Dendritic cell treated with granulocyte-macrophage colony-stimulating factor and Interleukin-4, amounts not matched to agents 40 ng/mL and 50 ng/mL, for 4 days (primary cell): ENCODE measurements around the gene ARGLU1.

Source experiments
- H3K27ac Mint-ChIP-seq: one replicate; pipeline ENCODE4 v1.8.0; 2022; ENCODE audit warnings: mild to moderate bottlenecking, mixed read lengths
- H3K27me3 Mint-ChIP-seq: one replicate; pipeline ENCODE4 v1.8.0; 2022; ENCODE audit warnings: mild to moderate bottlenecking, mixed read lengths
- H3K36me3 Mint-ChIP-seq: one replicate; pipeline ENCODE4 v1.8.0; 2022; ENCODE audit warnings: low read depth, mixed read lengths
- H3K4me1 Mint-ChIP-seq: one replicate; pipeline ENCODE4 v1.8.0; 2022; ENCODE audit warnings: low read depth, mixed read lengths
- H3K4me3 Mint-ChIP-seq: one replicate; pipeline ENCODE4 v1.8.0; 2022; ENCODE audit warnings: mild to moderate bottlenecking, moderate library complexity, mixed read lengths
- H3K9me3 Mint-ChIP-seq: one replicate; pipeline ENCODE4 v1.8.0; 2022; ENCODE audit warnings: mixed read lengths
- intact Hi-C: fragments of 100-400 bp; cut with micrococcal nuclease; formaldehyde crosslinking; loops from one replicate; pipeline ENCODE4 v1.15.0; 2022

Gene ARGLU1

GRCh38 chr13:106569233-106570095, 1.5 kb upstream of the ARGLU1 start:
- H3K27ac Mint-ChIP-seq = no peak overlapping the region
- peaks cover 17% of the 10 kb centered on the region for H3K9me3 Mint-ChIP-seq
- no peak overlapping the region for H3K4me3 Mint-ChIP-seq
- peaks cover 13% of the 10 kb centered on the region for H3K36me3 Mint-ChIP-seq
- no peaks in the 10 kb centered on the region for H3K27me3 Mint-ChIP-seq
- intact Hi-C loops = loop anchor here (2.0 kb wide), 1 partner anchor 33 kb away; no protein-coding TSS in a partner anchor
- peaks cover 22% of the 10 kb centered on the region for H3K4me1 Mint-ChIP-seq

DNA sequence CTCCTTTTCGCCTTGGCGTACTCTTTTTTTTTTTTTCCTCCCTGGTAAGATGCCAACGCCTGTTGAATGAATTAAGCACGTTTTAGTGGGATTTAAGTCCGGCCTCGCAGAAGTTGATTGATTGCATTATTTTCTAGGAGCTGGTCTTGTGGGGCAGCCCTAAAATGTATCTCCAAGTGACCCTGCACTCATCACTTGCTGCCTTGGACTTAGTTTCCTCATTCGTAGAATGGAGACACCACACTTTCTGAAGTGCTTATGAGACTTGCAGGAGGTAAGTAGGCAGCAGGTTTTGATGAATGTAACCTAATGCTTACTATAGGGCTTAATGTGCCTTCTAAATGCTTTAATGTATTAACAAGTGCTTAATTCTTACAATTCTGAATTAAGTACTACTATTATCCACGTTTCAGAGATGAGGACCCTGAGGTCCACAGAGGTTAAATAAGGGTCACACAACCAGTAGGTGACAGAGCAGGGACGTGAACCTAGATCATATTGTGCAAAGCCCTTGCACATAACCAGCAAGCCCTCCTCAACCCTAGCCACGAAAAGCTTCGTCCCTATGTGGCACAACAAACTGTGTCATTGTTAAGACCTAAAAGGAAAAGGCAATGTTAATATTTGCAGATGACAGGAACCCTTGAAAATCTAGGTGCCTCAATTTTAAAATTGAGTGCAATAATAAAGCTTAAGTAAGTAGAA, 514 bp upstream of the ARGLU1 start:
- intact Hi-C loops = loop anchor here (2.0 kb wide), 1 partner anchor 32 kb away; no protein-coding TSS in a partner anchor
- H3K4me1 Mint-ChIP-seq = peaks cover 31% of the 10 kb centered on the region
- H3K9me3 Mint-ChIP-seq = peaks cover 9% of the 10 kb centered on the region
- H3K4me3 Mint-ChIP-seq = peak overlapping the region; percentile 99
- H3K36me3 Mint-ChIP-seq = peaks cover 13% of the 10 kb centered on the region
- peak overlapping the region; percentile 99 for H3K27ac Mint-ChIP-seq
- H3K27me3 Mint-ChIP-seq = no peaks in the 10 kb centered on the region

DNA sequence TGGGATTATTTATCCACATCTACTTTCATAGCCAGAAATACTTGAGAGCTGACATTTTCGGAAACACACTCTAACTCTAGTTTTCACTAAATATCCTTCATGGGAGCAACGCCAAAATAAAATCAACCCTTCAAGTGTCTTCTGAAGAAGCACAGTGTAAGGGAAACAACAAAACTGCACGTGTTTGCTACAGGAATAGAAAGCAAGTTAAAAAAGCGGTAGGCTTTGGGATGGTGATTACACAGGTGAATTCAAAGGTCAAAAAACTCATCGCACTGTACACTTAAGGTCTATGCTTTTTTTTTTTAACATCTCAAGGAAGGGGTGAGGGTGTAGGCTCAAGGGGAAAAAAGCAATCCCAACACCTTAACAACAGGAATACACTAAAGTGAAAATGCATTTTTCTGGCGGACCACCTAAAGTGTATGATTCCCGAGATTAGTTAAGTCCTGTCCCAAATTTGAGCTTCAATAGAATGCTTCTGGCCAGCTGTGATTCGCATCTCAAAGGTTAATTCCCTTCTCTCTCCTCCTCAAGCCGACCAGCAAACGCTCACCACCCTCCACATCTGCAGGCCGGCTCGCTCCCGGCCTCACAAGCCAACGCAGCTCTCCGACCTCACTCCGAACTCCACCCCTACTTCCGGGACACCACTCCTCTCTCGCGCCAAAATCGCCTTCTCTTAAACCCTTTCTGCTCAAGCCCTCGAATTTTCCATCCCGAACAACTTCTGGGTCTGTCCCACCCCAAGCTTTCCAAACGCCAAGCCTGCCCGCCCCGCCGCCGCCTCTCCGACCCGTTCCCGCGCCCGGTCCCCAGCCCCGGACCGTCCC, 1.1 kb downstream of the ARGLU1 start:
- Mint-ChIP-seq H3K36me3 (peaks cover 13% of the 10 kb centered on the region), H3K4me3 (peak overlapping the region; percentile 99), H3K9me3 (peaks cover 9% of the 10 kb centered on the region), H3K4me1 (peaks cover 43% of the 10 kb centered on the region), H3K27ac (peak overlapping the region; percentile 99), H3K27me3 (no peaks in the 10 kb centered on the region)
- intact Hi-C loops = no loop called here

- Mint-ChIP-seq H3K4me1 (peaks cover 56% of the 10 kb centered on the region), H3K27me3 (no peaks in the 10 kb centered on the region), H3K9me3 (peaks cover 1% of the 10 kb centered on the region), H3K27ac (peak overlapping the region; percentile 57), H3K36me3 (peaks cover 13% of the 10 kb centered on the region), H3K4me3 (peak overlapping the region; percentile 17)
- intact Hi-C loops = no loop called here
These were observed 2.7 kb downstream of the ARGLU1 start for GRCh38 chr13:106565127-106565775.

DNA sequence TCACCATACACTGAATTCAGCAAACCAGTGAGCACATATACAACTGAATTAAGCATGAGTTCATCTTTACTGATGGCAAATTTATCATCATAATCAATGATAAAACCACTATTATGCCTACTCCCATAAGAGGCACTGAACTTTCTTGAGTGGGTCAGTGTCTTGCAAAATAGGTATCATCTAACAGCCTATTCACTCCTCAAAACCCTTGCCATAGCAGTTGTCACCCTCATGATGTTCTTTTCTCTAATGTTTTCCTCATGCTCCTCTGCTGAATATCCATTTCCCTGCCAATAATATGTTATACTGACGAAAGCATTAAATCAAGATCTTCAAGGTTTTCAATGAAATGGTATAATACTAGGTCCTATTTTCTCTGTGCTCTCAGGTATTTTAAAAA, 5.6 kb downstream of the ARGLU1 start:
- H3K4me3 Mint-ChIP-seq = no peak overlapping the region
- no peaks in the 10 kb centered on the region for H3K27me3 Mint-ChIP-seq
- intact Hi-C loops = no loop called here
- H3K27ac Mint-ChIP-seq = no peak overlapping the region
- H3K36me3 Mint-ChIP-seq = peaks cover 30% of the 10 kb centered on the region
- no peaks in the 10 kb centered on the region for H3K9me3 Mint-ChIP-seq
- H3K4me1 Mint-ChIP-seq = peaks cover 56% of the 10 kb centered on the region

DNA sequence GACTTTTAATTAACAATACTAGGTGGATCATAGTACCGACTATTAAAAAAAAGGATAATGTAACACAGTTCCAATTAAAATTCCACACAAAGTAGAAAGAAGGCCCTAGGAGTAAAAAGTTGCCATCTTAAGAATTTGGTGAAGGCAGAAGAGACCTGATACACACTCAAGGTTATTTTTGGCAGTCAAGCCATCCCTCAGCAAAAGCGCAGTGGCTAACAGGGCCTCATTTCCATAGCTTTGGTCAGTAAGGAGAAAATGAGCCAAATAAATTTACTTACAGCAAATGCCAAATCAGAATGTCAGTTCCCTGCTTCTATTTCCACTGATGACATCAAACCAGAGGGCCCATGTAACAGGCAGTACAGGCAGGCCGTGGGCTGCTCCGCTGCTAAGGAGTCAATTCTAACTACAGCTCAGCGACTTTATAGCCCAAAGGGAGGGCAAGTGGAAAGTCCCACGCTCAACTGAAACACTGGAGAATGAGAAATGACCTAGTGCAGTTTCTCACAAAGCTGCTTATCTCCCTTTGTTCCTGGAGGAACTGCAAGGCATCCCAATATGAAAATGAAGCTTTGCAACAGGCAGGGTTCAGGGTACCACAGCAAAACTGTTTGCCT, 6.3 kb downstream of the ARGLU1 start:
- H3K9me3 Mint-ChIP-seq = no peaks in the 10 kb centered on the region
- H3K27ac Mint-ChIP-seq = no peak overlapping the region
- intact Hi-C loops = no loop called here
- H3K4me3 Mint-ChIP-seq = no peak overlapping the region
- H3K27me3 Mint-ChIP-seq = no peaks in the 10 kb centered on the region
- H3K36me3 Mint-ChIP-seq = peaks cover 31% of the 10 kb centered on the region
- peaks cover 56% of the 10 kb centered on the region for H3K4me1 Mint-ChIP-seq

GRCh38 chr13:106560821-106561220, 7.1 kb downstream of the ARGLU1 start:
- Mint-ChIP-seq H3K27ac (no peak overlapping the region), H3K4me3 (no peak overlapping the region), H3K27me3 (no peaks in the 10 kb centered on the region), H3K9me3 (no peaks in the 10 kb centered on the region), H3K4me1 (peaks cover 48% of the 10 kb centered on the region), H3K36me3 (peaks cover 39% of the 10 kb centered on the region)
- intact Hi-C loops = no loop called here

DNA sequence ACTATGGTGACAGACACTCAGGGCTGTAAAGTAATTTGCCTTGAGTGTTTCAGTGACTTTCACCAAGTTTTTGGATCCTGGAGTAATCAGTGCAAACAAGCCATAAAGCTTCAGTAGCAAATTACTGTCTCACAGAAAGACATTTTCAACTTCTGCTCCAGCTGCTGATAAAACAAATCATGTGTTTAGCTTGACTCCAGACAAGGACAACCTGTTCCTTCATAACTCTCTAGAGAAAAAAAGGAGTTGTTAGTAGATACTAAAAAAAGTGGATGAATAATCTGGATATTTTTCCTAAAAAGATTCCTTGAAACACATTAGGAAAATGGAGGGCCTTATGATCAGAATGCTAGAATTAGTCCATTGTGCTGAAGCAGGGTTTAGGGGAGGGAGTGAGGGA, 9.4 kb downstream of the ARGLU1 start:
- peaks cover 62% of the 10 kb centered on the region for H3K36me3 Mint-ChIP-seq
- intact Hi-C loops = no loop called here
- H3K9me3 Mint-ChIP-seq = no peaks in the 10 kb centered on the region
- H3K27ac Mint-ChIP-seq = no peak overlapping the region
- no peaks in the 10 kb centered on the region for H3K27me3 Mint-ChIP-seq
- no peak overlapping the region for H3K4me3 Mint-ChIP-seq
- H3K4me1 Mint-ChIP-seq = peaks cover 37% of the 10 kb centered on the region

- no peak overlapping the region for H3K4me3 Mint-ChIP-seq
- H3K4me1 Mint-ChIP-seq = peaks cover 36% of the 10 kb centered on the region
- peaks cover 77% of the 10 kb centered on the region for H3K36me3 Mint-ChIP-seq
- intact Hi-C loops = no loop called here
- H3K27me3 Mint-ChIP-seq = no peaks in the 10 kb centered on the region
- no peaks in the 10 kb centered on the region for H3K9me3 Mint-ChIP-seq
- no peak overlapping the region for H3K27ac Mint-ChIP-seq
These were observed 12.2 kb downstream of the ARGLU1 start for GRCh38 chr13:106555631-106556328.

GRCh38 chr13:106551751-106552150, 16.2 kb downstream of the ARGLU1 start:
- Mint-ChIP-seq H3K9me3 (no peaks in the 10 kb centered on the region), H3K27me3 (no peaks in the 10 kb centered on the region), H3K36me3 (peaks cover 73% of the 10 kb centered on the region), H3K4me1 (peaks cover 45% of the 10 kb centered on the region), H3K27ac (peak overlapping the region; percentile 21), H3K4me3 (no peak overlapping the region)
- intact Hi-C loops = no loop called here

DNA sequence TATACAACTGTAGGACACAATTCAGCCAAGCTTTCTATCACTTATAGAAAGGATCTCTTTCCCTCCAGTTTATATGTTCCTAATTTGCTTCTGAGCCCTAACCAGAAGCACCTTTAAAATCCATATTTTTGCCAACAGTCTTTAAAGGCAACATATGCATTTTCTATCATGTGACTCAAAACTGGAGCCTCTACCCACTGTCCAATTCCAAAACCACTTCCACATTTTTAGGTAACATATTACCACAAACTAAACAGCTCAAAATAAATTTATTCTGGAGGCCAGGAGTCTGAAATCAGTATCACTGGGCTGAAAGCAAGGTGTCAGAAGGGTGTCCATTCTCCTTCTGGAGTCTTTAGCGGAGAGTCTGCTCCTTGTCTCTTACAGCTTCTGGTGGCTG, 16.6 kb downstream of the ARGLU1 start:
- H3K36me3 Mint-ChIP-seq = peaks cover 70% of the 10 kb centered on the region
- peak overlapping the region; percentile 21 for H3K27ac Mint-ChIP-seq
- H3K27me3 Mint-ChIP-seq = no peaks in the 10 kb centered on the region
- no peak overlapping the region for H3K4me3 Mint-ChIP-seq
- intact Hi-C loops = no loop called here
- no peaks in the 10 kb centered on the region for H3K9me3 Mint-ChIP-seq
- H3K4me1 Mint-ChIP-seq = peaks cover 45% of the 10 kb centered on the region

DNA sequence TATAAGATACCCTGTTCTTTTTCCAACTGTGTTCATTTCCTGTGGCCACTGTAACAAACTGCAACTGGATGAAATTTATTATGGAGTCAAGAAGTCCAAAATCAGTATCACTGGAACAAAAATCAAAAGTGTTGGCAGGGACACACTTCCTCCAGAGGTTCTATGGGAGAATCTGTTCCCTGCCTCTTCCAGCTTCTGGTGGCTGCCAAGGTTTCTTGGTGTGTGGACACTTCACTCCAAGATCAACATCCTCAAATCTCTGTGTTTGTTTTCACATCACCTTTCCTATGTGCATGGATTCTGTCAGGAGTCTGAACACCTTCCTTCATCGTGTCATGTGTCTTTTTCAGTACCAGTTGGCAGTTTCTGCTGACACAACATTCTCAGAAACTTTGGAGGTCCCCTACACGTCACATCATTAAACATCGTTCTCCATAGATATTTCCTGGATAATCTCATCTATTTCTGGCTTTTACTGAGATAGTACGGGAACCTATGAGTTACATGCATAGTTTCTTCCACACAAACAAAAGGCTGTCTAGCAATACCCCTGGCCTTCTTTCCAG, 17.3 kb downstream of the ARGLU1 start:
- intact Hi-C loops = no loop called here
- peaks cover 63% of the 10 kb centered on the region for H3K36me3 Mint-ChIP-seq
- no peak overlapping the region for H3K4me3 Mint-ChIP-seq
- peak overlapping the region; percentile 21 for H3K27ac Mint-ChIP-seq
- no peaks in the 10 kb centered on the region for H3K27me3 Mint-ChIP-seq
- peaks cover 45% of the 10 kb centered on the region for H3K4me1 Mint-ChIP-seq
- no peaks in the 10 kb centered on the region for H3K9me3 Mint-ChIP-seq
